GM18907 (cell line): ENCODE data around the gene PIK3CD.

Source experiments
- ATAC-seq: cut with Tn5 transposase; IDR thresholded peaks from one replicate; pipeline ENCODE4 v1.9.1; 2021; ENCODE audit warnings: mild to moderate bottlenecking, moderate library complexity; ENCODE audit not compliant: unreplicated experiment

PIK3CD gene

GRCh38 chr1:9716404-9717192 lies 65.1 kb downstream of the PIK3CD start:
- ATAC-seq = no peak

DNA sequence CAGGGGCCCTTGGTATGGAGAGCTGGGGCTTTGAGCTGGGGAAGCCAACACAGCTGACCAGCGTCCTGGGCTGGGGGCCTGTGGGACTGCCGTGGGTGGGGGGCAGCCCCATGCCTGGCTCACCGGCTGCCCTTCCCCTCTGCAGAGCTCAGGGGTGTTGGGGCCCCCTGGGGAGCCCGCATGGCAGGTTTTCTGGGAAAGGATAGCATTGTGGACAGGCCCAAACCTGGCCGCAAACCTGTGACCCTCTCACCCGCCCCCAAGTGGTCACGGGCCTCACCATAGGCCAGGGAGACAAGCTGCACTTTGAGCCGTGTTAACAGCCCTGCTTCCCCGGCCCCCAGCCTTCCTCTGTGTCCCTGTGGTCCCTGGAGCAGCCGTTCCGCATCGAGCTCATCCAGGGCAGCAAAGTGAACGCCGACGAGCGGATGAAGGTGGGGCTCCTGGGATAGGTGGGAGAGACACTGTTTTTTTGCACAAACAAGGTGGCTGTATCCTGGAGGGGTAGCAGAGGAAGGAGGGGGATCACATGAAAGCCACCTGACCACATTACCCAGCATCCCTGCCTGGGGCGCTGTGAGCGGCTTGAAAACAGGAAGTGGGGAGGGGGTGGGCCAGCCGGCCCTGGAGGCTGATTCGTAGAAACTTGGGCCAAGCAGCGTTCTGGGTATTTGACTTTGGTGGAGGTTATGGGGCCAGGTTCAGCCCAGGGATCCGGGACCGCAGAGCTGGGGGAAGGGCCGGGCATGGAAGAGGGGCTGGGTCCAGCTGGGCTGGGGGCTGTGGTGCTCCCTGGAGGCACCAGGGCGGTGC lies 65.9 kb downstream of the PIK3CD start:
- peak; percentile 63 for ATAC-seq

- peak; percentile 1 for ATAC-seq
Observed at GRCh38 chr1:9718006-9718680, 66.6 kb downstream of the PIK3CD start.

DNA sequence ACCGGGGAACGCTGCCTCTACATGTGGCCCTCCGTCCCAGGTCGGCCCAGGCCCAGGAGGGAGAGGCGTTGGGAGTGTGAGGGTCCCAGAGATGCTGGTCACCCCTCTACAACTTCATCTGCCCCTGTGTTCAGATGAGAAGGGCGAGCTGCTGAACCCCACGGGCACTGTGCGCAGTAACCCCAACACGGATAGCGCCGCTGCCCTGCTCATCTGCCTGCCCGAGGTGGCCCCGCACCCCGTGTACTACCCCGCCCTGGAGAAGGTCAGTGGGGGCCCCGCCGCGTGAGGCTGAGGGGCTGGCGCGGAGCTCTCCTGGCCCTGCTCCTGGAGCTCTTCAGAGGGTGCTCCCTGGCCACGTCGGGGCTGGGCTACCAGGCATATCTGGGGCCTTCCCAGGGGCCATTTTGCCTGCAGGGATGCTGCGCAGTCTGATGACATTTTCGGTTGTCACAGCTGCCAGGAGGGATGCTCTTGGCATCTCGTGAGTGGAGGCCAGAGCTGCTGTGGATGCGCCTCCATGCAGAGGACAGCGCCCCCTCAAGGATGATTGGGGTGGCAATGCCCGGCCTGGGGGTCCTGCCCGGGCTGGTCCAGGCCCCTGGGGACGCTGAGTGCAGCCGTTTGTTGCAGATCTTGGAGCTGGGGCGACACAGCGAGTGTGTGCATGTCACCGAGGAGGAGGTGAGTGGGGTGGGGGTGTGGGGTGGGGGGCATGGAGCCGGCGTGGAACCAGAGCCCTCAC lies 68.6 kb downstream of the PIK3CD start:
- no peak for ATAC-seq

DNA sequence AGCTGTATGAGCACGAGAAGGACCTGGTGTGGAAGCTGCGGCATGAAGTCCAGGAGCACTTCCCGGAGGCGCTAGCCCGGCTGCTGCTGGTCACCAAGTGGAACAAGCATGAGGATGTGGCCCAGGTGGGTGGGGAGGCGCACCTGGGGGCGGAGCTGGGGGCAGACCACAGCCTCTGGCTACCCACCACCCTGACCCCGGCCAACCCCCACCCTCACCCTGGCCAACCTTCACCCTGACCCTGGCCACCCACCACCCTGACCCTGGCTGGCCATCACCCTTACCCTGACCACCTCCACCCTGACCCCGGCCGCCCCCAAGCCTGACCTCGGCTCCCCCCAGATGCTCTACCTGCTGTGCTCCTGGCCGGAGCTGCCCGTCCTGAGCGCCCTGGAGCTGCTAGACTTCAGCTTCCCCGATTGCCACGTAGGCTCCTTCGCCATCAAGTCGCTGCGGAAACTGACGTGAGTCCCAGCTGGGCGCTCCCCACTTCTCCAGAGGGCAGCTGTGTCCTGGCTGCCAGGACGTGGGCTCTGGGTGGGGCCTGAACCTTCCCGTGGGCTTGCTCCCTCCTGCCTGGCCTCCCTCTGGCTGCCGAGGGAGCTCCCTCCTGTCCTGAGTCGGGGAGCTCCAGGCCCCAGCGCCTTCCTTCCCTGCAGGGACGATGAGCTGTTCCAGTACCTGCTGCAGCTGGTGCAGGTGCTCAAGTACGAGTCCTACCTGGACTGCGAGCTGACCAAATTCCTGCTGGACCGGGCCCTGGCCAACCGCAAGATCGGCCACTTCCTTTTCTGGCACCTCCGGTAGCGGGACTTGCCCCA lies 69.5 kb downstream of the PIK3CD start:
- no peak for ATAC-seq

DNA sequence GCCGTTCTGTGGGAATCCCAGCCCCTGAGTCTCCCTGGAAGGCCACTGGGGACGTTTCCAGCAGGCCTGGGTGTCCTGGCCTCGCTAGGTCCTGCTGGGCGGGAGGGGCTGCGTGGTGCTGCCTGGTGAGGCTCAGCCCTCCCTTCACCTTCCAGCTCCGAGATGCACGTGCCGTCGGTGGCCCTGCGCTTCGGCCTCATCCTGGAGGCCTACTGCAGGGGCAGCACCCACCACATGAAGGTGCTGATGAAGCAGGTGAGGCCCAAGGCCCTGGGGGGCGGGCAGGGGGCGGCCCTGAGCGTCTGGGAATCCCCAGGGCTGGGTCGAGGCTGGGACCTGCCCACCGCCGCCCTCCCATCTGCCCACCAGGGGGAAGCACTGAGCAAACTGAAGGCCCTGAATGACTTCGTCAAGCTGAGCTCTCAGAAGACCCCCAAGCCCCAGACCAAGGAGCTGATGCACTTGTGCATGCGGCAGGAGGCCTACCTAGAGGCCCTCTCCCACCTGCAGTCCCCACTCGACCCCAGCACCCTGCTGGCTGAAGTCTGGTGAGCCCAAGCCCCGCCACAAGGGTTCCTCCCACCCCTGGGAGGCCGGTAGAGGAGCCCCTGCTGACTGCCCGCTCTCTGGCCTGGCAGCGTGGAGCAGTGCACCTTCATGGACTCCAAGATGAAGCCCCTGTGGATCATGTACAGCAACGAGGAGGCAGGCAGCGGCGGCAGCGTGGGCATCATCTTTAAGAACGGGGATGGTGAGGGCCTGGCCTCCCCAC lies 70.3 kb downstream of the PIK3CD start:
- ATAC-seq = no peak

DNA sequence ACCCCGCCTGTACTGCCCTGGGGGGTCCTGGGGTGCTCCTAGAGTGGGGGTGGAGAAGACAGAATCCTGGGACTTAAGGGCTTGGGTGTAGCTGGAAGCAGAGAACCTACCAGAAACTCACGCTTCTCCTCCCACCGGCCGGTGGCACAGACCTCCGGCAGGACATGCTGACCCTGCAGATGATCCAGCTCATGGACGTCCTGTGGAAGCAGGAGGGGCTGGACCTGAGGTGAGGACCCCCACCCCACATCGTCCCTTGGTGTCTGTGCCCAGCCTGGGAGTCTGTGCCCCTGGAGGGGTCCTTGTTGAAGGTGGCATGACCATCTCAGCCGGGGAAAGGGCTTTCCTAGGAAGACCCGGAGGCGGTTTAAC lies 70.8 kb downstream of the PIK3CD start:
- no peak for ATAC-seq

DNA sequence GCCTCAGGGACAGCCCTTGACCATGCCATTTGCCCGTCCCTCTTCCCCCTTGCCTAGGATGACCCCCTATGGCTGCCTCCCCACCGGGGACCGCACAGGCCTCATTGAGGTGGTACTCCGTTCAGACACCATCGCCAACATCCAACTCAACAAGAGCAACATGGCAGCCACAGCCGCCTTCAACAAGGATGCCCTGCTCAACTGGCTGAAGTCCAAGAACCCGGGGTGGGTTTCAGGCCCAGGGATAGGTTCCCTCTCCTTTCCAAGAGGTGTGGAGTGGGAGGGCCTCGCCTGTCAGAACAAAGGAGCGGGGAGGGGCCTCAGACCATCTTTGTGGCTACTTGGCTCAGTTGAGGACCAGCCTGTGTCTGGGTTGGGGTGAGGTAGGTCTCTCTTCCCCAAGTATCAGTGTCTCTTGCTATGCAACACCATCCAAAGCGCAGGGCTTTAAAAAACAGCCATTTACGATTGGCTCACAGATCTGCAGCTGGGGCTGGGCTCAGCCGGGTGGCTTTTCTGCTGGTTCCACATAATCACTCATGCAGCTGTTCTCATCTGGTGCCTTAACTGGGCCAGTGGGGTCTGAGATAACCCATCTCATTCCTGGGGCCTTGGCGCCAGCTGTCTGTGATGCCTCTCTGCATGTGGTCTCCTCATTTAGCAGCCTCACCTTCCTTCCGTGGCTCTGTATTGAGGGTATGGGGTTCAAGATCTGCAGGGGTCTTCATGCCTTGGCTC lies 71.7 kb downstream of the PIK3CD start:
- no peak for ATAC-seq

DNA sequence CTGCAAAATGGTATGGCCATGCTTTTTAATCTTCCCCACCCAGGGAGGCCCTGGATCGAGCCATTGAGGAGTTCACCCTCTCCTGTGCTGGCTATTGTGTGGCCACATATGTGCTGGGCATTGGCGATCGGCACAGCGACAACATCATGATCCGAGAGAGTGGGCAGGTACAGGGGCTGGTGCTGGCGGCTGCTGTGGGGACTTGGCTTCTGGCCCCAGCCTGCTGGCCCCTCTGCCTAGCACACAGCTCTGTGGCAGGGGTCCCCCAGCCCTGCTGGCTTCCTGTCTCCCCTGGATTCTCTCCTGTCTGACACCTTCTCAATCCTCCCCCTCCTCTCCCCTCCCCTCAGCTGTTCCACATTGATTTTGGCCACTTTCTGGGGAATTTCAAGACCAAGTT lies 72.4 kb downstream of the PIK3CD start:
- no peak for ATAC-seq

DNA sequence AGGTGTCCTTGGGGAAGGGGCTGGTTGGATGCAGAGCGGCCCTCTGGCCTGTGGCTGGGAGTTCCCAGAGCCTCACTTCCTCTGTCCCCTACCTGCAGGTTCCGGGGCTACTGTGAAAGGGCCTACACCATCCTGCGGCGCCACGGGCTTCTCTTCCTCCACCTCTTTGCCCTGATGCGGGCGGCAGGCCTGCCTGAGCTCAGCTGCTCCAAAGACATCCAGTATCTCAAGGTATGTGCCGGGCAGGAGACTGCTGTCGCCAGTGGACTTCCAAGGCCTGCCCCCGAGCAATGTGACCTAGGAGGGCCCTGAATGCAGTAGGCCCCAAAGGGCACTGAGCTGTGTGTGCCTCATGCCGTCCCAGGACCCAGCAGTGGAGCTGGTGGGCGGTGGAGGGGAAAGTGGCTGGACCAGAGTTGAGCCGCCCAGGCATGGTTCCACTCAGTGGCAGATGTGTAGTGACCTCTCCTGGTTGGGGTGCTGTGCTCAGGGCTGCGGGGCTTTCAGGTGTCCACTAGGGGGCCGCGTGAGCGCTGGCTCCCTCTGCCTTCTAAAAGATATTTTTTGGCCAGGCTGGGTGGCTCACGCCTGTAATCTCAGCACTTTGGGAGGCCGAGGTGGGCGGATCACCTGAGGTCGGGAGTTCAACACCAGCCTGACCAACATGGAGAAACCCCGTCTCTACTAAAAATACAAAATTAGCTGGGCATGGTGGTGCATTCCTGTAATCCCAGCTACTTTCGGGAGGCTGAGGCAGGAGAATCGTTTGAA lies 73.4 kb downstream of the PIK3CD start:
- ATAC-seq = no peak

- ATAC-seq = no peak
Observed at GRCh38 chr1:9726406-9726805, 74.9 kb downstream of the PIK3CD start.

GRCh38 chr1:9726905-9727595 lies 75.5 kb downstream of the PIK3CD start:
- no peak for ATAC-seq

DNA sequence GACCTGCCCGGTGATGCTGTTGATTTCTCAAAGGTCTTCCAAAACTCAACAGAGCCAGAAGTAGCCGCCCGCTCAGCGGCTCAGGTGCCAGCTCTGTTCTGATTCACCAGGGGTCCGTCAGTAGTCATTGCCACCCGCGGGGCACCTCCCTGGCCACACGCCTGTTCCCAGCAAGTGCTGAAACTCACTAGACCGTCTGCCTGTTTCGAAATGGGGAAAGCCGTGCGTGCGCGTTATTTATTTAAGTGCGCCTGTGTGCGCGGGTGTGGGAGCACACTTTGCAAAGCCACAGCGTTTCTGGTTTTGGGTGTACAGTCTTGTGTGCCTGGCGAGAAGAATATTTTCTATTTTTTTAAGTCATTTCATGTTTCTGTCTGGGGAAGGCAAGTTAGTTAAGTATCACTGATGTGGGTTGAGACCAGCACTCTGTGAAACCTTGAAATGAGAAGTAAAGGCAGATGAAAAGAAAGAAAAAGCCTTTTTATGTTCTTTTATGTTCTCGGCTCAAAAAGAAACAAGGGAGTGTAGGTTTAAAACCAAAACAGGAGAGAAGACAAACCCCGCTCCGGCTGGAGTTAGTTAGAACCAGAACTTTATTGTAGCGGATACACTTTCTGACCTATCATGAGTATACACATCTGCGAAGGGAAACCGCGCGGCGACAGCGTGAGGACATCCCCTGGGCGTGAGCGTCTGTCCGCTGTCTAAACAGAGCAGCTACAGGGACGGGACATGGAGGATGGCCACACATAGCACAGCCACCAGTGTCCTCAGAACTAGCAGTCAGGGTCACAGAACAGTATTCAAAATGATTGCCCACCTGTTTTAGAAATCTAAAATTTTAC lies 77.1 kb downstream of the PIK3CD start:
- ATAC-seq = no peak

DNA sequence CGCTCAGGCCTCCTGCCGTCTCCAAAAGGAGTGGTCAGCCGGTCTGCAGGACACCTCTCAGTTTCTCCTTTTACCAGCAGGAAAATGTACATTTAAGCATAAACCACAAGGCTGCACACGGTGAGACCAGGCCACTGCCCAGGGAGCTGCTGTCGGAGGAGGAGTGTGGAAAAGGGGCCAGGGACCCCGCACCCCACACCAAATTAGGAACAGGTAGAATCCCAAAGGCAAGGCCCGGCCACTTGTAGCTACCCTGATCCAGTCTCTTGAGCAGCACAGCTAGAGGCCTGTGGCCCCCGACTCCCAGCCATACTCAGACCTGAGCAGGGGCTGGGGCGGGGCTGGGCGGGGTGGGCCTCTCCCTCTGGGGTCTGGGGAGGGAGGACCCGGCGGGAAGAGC lies 78.0 kb downstream of the PIK3CD start:
- ATAC-seq = no peak

GRCh38 chr1:9730096-9730901 lies 78.8 kb downstream of the PIK3CD start:
- ATAC-seq = no peak

DNA sequence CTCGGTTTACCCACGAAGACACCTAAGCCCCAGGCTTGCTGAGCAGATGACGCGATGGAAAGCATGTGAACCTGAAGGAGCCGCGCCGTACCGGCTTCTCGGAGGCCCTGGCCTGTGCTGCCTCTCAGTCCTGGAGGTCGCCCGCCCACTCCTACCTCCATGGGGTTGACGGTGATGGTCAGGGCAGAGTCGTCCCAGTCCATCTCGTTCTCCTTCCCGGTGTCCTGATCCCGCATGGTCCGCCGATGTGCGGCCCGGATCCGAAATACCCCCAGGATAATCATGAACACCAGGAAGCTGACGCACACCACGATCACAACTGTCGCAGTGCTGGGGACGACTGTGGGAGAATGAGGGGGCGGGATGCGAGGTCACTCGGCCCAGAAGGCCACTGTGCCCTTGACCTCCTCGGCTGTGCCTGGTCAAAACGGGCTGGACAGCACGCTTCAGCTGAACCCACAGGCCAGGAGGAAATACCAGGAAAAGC lies 79.6 kb downstream of the PIK3CD start:
- no peak for ATAC-seq
